NCI-H1930 (cell line): ENCODE data around the gene EMP3.

Source experiments
- DNase-seq, 2 experiments: peaks; one replicate each; lab custom pipeline; 2025; lab: John Stamatoyannopoulos, UW

The EMP3 gene

DNA sequence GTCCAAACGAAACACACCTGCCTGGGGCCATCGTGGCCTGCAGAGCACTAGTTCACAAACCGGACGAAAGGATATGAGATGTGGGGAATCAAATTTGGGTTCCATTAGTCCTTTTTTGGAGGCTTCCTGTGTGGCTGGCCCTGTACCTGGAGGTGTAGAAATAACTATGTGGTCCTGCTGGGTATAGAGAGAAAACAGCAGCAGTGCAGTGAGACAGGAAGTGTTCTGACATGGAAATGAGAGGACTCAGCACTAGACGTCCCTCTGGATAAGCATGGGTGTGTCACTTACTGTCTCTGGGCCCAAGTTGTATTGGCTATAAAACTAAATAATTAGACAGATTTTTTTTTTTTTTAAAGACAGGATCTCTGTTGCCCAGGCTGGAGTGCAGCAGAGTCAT, 53.7 kb downstream of the EMP3 start:
- DNase-seq: no peak
